ENCODE measurements around the gene POLR3F.

POLR3F gene

GRCh38 chr20:18477218-18477617 is 10.0 kb downstream of the POLR3F start:
- DNase-seq: no peak
- H3K4me3 ChIP-seq (ENCODE audit: low read depth, low read length): no peak overlapping the region
- H4K91ac ChIP-seq (ENCODE audit: low read depth, low read length): no peak overlapping the region
- H3K4me2 ChIP-seq (ENCODE audit: low read length): no peak overlapping the region
- H2AK5ac ChIP-seq (ENCODE audit: low read length): no peak overlapping the region
- no peaks in the 10 kb centered on the region for H3K79me1 ChIP-seq (ENCODE audit: low read length)
- H3K79me2 ChIP-seq (ENCODE audit: control insufficient read depth, insufficient read depth, low read length, poor library complexity): no peaks in the 10 kb centered on the region
- H4K8ac ChIP-seq (ENCODE audit: low read depth, low read length): no peak overlapping the region
- H2BK5ac ChIP-seq (ENCODE audit: low read depth, low read length, poor library complexity): no peak overlapping the region
- H3K9ac ChIP-seq (ENCODE audit: low read length): no peak overlapping the region
- no peak overlapping the region for H2BK120ac ChIP-seq (ENCODE audit: insufficient read depth, low read length, poor library complexity)
- no peak overlapping the region for H2AFZ ChIP-seq (ENCODE audit: insufficient read depth, low read length, poor library complexity)
- H3K4me1 ChIP-seq (ENCODE audit: control insufficient read depth in 1 of 2, insufficient read depth in 2 of 2, low read length in 2 of 2): no peaks in the 10 kb centered on the region
- no CpG with 5 or more reads among the region's 1 CpG for WGBS (ENCODE audit: extremely low coverage, insufficient coverage, insufficient read length)
- no peak overlapping the region for H3K27ac ChIP-seq (ENCODE audit: low read depth, low read length)
- H3K4ac ChIP-seq (ENCODE audit: low read depth, low read length): no peak overlapping the region
- no peak overlapping the region for H4K12ac ChIP-seq (ENCODE audit: low read depth, low read length)
- H3K27me3 ChIP-seq (ENCODE audit: insufficient read depth, low read length): no peaks in the 10 kb centered on the region
- H3K23ac ChIP-seq (ENCODE audit: low read length): no peak overlapping the region
- no peak overlapping the region for H3K14ac ChIP-seq (ENCODE audit: low read length)
- peaks cover 18% of the 10 kb centered on the region in 2 experiments for H3K36me3 ChIP-seq (ENCODE audit: control insufficient read depth in 1 of 2, insufficient read depth in 2 of 2, low read length in 2 of 2)
- no peaks in the 10 kb centered on the region for H3K9me3 ChIP-seq (ENCODE audit: insufficient read depth, low read depth, low read length)
- H3K18ac ChIP-seq (ENCODE audit: low read length): no peak overlapping the region
- no peak overlapping the region for H2BK12ac ChIP-seq (ENCODE audit: low read length)

GRCh38 chr20:18477821-18478220 is 10.6 kb downstream of the POLR3F start:
- H3K27ac ChIP-seq (ENCODE audit: low read depth, low read length): no peak overlapping the region
- no peak overlapping the region for H3K23ac ChIP-seq (ENCODE audit: low read length)
- no peak overlapping the region for H3K14ac ChIP-seq (ENCODE audit: low read length)
- H4K91ac ChIP-seq (ENCODE audit: low read depth, low read length): no peak overlapping the region
- H4K8ac ChIP-seq (ENCODE audit: low read depth, low read length): no peak overlapping the region
- no peak overlapping the region for H3K4me3 ChIP-seq (ENCODE audit: low read depth, low read length)
- H4K12ac ChIP-seq (ENCODE audit: low read depth, low read length): no peak overlapping the region
- WGBS (ENCODE audit: extremely low coverage, insufficient coverage, insufficient read length): no CpG with 5 or more reads among the region's 1 CpG
- no peak overlapping the region for H2BK120ac ChIP-seq (ENCODE audit: insufficient read depth, low read length, poor library complexity)
- no peaks in the 10 kb centered on the region for H3K27me3 ChIP-seq (ENCODE audit: insufficient read depth, low read length)
- H3K36me3 ChIP-seq (ENCODE audit: control insufficient read depth in 1 of 2, insufficient read depth in 2 of 2, low read length in 2 of 2): peaks cover 18 to 23% of the 10 kb centered on the region in 2 experiments
- H3K79me2 ChIP-seq (ENCODE audit: control insufficient read depth, insufficient read depth, low read length, poor library complexity): no peaks in the 10 kb centered on the region
- no peak overlapping the region for H3K4me2 ChIP-seq (ENCODE audit: low read length)
- H3K4ac ChIP-seq (ENCODE audit: low read depth, low read length): no peak overlapping the region
- no peaks in the 10 kb centered on the region for H3K79me1 ChIP-seq (ENCODE audit: low read length)
- H3K4me1 ChIP-seq (ENCODE audit: control insufficient read depth in 1 of 2, insufficient read depth in 2 of 2, low read length in 2 of 2): no peaks in the 10 kb centered on the region
- no peak overlapping the region for H2AK5ac ChIP-seq (ENCODE audit: low read length)
- H2BK5ac ChIP-seq (ENCODE audit: low read depth, low read length, poor library complexity): no peak overlapping the region
- H2AFZ ChIP-seq (ENCODE audit: insufficient read depth, low read length, poor library complexity): no peak overlapping the region
- H3K18ac ChIP-seq (ENCODE audit: low read length): no peak overlapping the region
- no peak overlapping the region for H2BK12ac ChIP-seq (ENCODE audit: low read length)
- H3K9ac ChIP-seq (ENCODE audit: low read length): no peak overlapping the region
- no peaks in the 10 kb centered on the region for H3K9me3 ChIP-seq (ENCODE audit: insufficient read depth, low read depth, low read length)
- no peak for DNase-seq

GRCh38 chr20:18481596-18481995 is 14.4 kb downstream of the POLR3F start:
- no peaks in the 10 kb centered on the region for H3K9me3 ChIP-seq (ENCODE audit: insufficient read depth, low read depth, low read length)
- no peak overlapping the region for H3K23ac ChIP-seq (ENCODE audit: low read length)
- H2BK120ac ChIP-seq (ENCODE audit: insufficient read depth, low read length, poor library complexity): no peak overlapping the region
- H3K4me2 ChIP-seq (ENCODE audit: low read length): no peak overlapping the region
- H3K4me1 ChIP-seq (ENCODE audit: control insufficient read depth in 1 of 2, insufficient read depth in 2 of 2, low read length in 2 of 2): no peaks in the 10 kb centered on the region
- H2BK5ac ChIP-seq (ENCODE audit: low read depth, low read length, poor library complexity): no peak overlapping the region
- H3K4ac ChIP-seq (ENCODE audit: low read depth, low read length): no peak overlapping the region
- H3K18ac ChIP-seq (ENCODE audit: low read length): no peak overlapping the region
- H3K79me1 ChIP-seq (ENCODE audit: low read length): no peaks in the 10 kb centered on the region
- no peak for DNase-seq
- no CpG with 5 or more reads among the region's 4 CpGs for WGBS (ENCODE audit: extremely low coverage, insufficient coverage, insufficient read length)
- H3K27ac ChIP-seq (ENCODE audit: low read depth, low read length): no peak overlapping the region
- no peak overlapping the region for H2BK12ac ChIP-seq (ENCODE audit: low read length)
- H3K79me2 ChIP-seq (ENCODE audit: control insufficient read depth, insufficient read depth, low read length, poor library complexity): no peaks in the 10 kb centered on the region
- no peak overlapping the region for H3K9ac ChIP-seq (ENCODE audit: low read length)
- no peak overlapping the region for H4K91ac ChIP-seq (ENCODE audit: low read depth, low read length)
- H2AK5ac ChIP-seq (ENCODE audit: low read length): no peak overlapping the region
- no peak overlapping the region for H3K14ac ChIP-seq (ENCODE audit: low read length)
- no peak overlapping the region for H4K12ac ChIP-seq (ENCODE audit: low read depth, low read length)
- no peak overlapping the region for H4K8ac ChIP-seq (ENCODE audit: low read depth, low read length)
- H2AFZ ChIP-seq (ENCODE audit: insufficient read depth, low read length, poor library complexity): no peak overlapping the region
- H3K27me3 ChIP-seq (ENCODE audit: insufficient read depth, low read length): no peaks in the 10 kb centered on the region
- H3K36me3 ChIP-seq (ENCODE audit: control insufficient read depth in 1 of 2, insufficient read depth in 2 of 2, low read length in 2 of 2): peaks cover 18 to 24% of the 10 kb centered on the region in 2 experiments
- H3K4me3 ChIP-seq (ENCODE audit: low read depth, low read length): no peak overlapping the region

- DNase-seq: no peak
- H3K27me3 ChIP-seq (ENCODE audit: insufficient read depth, low read length): no peaks in the 10 kb centered on the region
- H2BK5ac ChIP-seq (ENCODE audit: low read depth, low read length, poor library complexity): no peak overlapping the region
- H2AK5ac ChIP-seq (ENCODE audit: low read length): no peak overlapping the region
- H3K23ac ChIP-seq (ENCODE audit: low read length): no peak overlapping the region
- H3K9me3 ChIP-seq (ENCODE audit: insufficient read depth, low read depth, low read length): no peaks in the 10 kb centered on the region
- H2BK12ac ChIP-seq (ENCODE audit: low read length): no peak overlapping the region
- H3K79me2 ChIP-seq (ENCODE audit: control insufficient read depth, insufficient read depth, low read length, poor library complexity): no peaks in the 10 kb centered on the region
- H3K4me1 ChIP-seq (ENCODE audit: control insufficient read depth in 1 of 2, insufficient read depth in 2 of 2, low read length in 2 of 2): no peaks in the 10 kb centered on the region
- no peak overlapping the region for H4K91ac ChIP-seq (ENCODE audit: low read depth, low read length)
- H3K9ac ChIP-seq (ENCODE audit: low read length): no peak overlapping the region
- H3K14ac ChIP-seq (ENCODE audit: low read length): no peak overlapping the region
- H3K36me3 ChIP-seq (ENCODE audit: control insufficient read depth in 1 of 2, insufficient read depth in 2 of 2, low read length in 2 of 2): peaks cover 7 to 10% of the 10 kb centered on the region in 2 experiments
- H2AFZ ChIP-seq (ENCODE audit: insufficient read depth, low read length, poor library complexity): no peak overlapping the region
- no peak overlapping the region for H4K8ac ChIP-seq (ENCODE audit: low read depth, low read length)
- H3K18ac ChIP-seq (ENCODE audit: low read length): no peak overlapping the region
- H2BK120ac ChIP-seq (ENCODE audit: insufficient read depth, low read length, poor library complexity): no peak overlapping the region
- no peak overlapping the region for H3K4me3 ChIP-seq (ENCODE audit: low read depth, low read length)
- no peak overlapping the region for H3K4ac ChIP-seq (ENCODE audit: low read depth, low read length)
- WGBS (ENCODE audit: extremely low coverage, insufficient coverage, insufficient read length): no CpG with 5 or more reads among the region's 3 CpGs
- H3K27ac ChIP-seq (ENCODE audit: low read depth, low read length): no peak overlapping the region
- no peak overlapping the region for H3K4me2 ChIP-seq (ENCODE audit: low read length)
- no peak overlapping the region for H4K12ac ChIP-seq (ENCODE audit: low read depth, low read length)
- no peaks in the 10 kb centered on the region for H3K79me1 ChIP-seq (ENCODE audit: low read length)
These were observed 21.1 kb downstream of the POLR3F start for GRCh38 chr20:18488301-18488700.
